SK-N-SH (cell line): Measurements from ENCODE around the gene BICC1. TPM values are rescaled to one million over a fixed set of nuclear protein-coding genes. Genes with fewer than 3 reads are reported as not detected.

Source experiments
- CTCF ChIA-PET: fragments of 300-600, 350-600 bp; formaldehyde crosslinking; extraction: SDS; loops from one replicate; lab custom pipeline; 2021; lab: Yijun Ruan, JAX
- POLR2A ChIA-PET: fragments of 350-600 bp; sonication (Branson Sonifier 250); formaldehyde crosslinking; extraction: SDS; loops from one replicate; lab custom pipeline; 2020; ENCODE audit warnings: antibody characterized with exemption, inconsistent platforms; lab: Yijun Ruan, JAX
- DNase-seq: peaks from one replicate; pipeline ENCODE4 v3.0.0; 2012
- H2AFZ ChIP-seq: fragments of 200-600 bp; sonication (generic); 2 replicates; pipeline ENCODE4 v1.8.1; 2016; ENCODE audit warnings: antibody characterized with exemption, mild to moderate bottlenecking, low read depth
- H3F3A ChIP-seq: fragments of 200-600 bp; sonication (generic); replicated peaks from 2 replicates; pipeline ENCODE3; 2016; ENCODE audit warnings: antibody characterized with exemption, mild to moderate bottlenecking; ENCODE audit not compliant: insufficient read depth
- H3K27ac ChIP-seq, 2 experiments: fragments of 200-500 bp in 1 of 2; fragments of 200-600 bp in 1 of 2; sonication (Bioruptor generic) in 1 of 2; sonication (generic), shearing (Covaris generic) in 1 of 2; 2 replicates each; pipeline versions ENCODE4 v1.5.1 to v1.6.1; 2014 to 2016; ENCODE audit warnings: low read depth in 2 of 2, inconsistent platforms in 1 of 2, low read length in 1 of 2, mild to moderate bottlenecking in 1 of 2, mixed read lengths in 1 of 2
- H3K27me3 ChIP-seq: fragments of 200-600 bp; sonication (generic), shearing (Covaris generic); 2 replicates; pipeline ENCODE4 v1.6.1; 2016; ENCODE audit warnings: mixed run types; ENCODE audit not compliant: insufficient read depth
- H3K36me3 ChIP-seq, 2 experiments: fragments of 200-500 bp in 1 of 2; fragments of 200-600 bp in 1 of 2; sonication (Bioruptor generic) in 1 of 2; sonication (generic) in 1 of 2; replicated peaks in 1 of 2; 2 replicates each; pipeline versions ENCODE3 to v1.5.1; 2014 to 2016; ENCODE audit warnings: low read length in 1 of 2, mild to moderate bottlenecking in 1 of 2; ENCODE audit not compliant: insufficient read depth in 2 of 2, control insufficient read depth in 1 of 2
- H3K4me1 ChIP-seq, 2 experiments: fragments of 200-500 bp in 1 of 2; fragments of 200-600 bp in 1 of 2; sonication (Bioruptor generic) in 1 of 2; sonication (generic), shearing (Covaris generic) in 1 of 2; 2 replicates each; pipeline versions ENCODE4 v1.5.1 to v1.6.1; 2014 to 2016; ENCODE audit warnings: low read depth in 1 of 2, low read length in 1 of 2, mixed run types in 1 of 2; ENCODE audit not compliant: insufficient read depth in 2 of 2, control insufficient read depth in 1 of 2
- H3K4me2 ChIP-seq: fragments of 200-600 bp; sonication (generic), shearing (Covaris generic); 2 replicates; pipeline ENCODE4 v1.6.1; 2017; ENCODE audit warnings: mixed run types
- H3K4me3 ChIP-seq, 2 experiments: fragments of 200-500 bp in 1 of 2; fragments of 200-600 bp in 1 of 2; sonication (Bioruptor generic) in 1 of 2; sonication (generic), shearing (Covaris generic) in 1 of 2; 2 replicates each; pipeline versions ENCODE4 v1.5.1 to v1.8.1; 2014 to 2016; ENCODE audit warnings: low read depth in 2 of 2, inconsistent platforms in 1 of 2, low read length in 1 of 2, mild to moderate bottlenecking in 1 of 2, mixed read lengths in 1 of 2, moderate library complexity in 1 of 2
- H3K79me2 ChIP-seq: fragments of 200-600 bp; sonication (generic); 2 replicates; pipeline ENCODE4 v1.8.1; 2017; ENCODE audit warnings: mild to moderate bottlenecking; ENCODE audit not compliant: insufficient read depth
- H3K9ac ChIP-seq: fragments of 200-600 bp; sonication (generic); 2 replicates; pipeline ENCODE4 v1.6.1; 2017; ENCODE audit warnings: mixed run types
- H3K9me2 ChIP-seq: fragments of 200-600 bp; sonication (generic); 2 replicates; pipeline ENCODE4 v1.6.1; 2017; ENCODE audit warnings: mixed run types
- H3K9me3 ChIP-seq: fragments of 200-600 bp; sonication (generic); 2 replicates; pipeline ENCODE4 v1.6.1; 2017; ENCODE audit warnings: mixed run types, mild to moderate bottlenecking, moderate library complexity
- H4K20me1 ChIP-seq: fragments of 200-600 bp; sonication (generic); 2 replicates; pipeline ENCODE4 v1.6.1; 2017; ENCODE audit warnings: mild to moderate bottlenecking, mixed run types; ENCODE audit not compliant: insufficient read depth
- CTCF ChIP-seq: fragments of 200-600 bp; sonication (generic); IDR thresholded peaks from 2 replicates; pipeline ENCODE4 v1.6.1; 2017; ENCODE audit warnings: antibody characterized with exemption, mild to moderate bottlenecking, moderate library complexity
- EP300 ChIP-seq, 2 experiments: IDR thresholded peaks; 2 replicates each; pipeline versions ENCODE4 v1.4.0 to v1.6.1; 2012; ENCODE audit warnings: borderline replicate concordance in 1 of 2, low read depth in 1 of 2, low read length in 1 of 2
- FOSL2 ChIP-seq: IDR thresholded peaks from 2 replicates; pipeline ENCODE4 v1.4.0; 2012; ENCODE audit warnings: low read depth, mild to moderate bottlenecking, moderate library complexity, borderline replicate concordance
- IRF3 ChIP-seq: fragments of 150-350 bp; IDR thresholded peaks from 2 replicates; pipeline ENCODE4 v1.6.1; 2016; ENCODE audit warnings: mild to moderate bottlenecking, low read depth, low read length
- NFIC ChIP-seq: IDR thresholded peaks from 2 replicates; pipeline ENCODE4 v1.4.0; 2012; ENCODE audit warnings: borderline replicate concordance
- NRF1 ChIP-seq: IDR thresholded peaks from 2 replicates; pipeline ENCODE4 v1.6.1; 2012; ENCODE audit warnings: low read depth, mild to moderate bottlenecking, low read length
- POLR2AphosphoS5 ChIP-seq: IDR thresholded peaks from 2 replicates; pipeline ENCODE4 v1.6.1; 2012; ENCODE audit warnings: low read depth, low read length
- RCOR1 ChIP-seq: fragments of 150-350 bp; IDR thresholded peaks from 2 replicates; pipeline ENCODE4 v1.6.1; 2017; ENCODE audit warnings: antibody characterized with exemption, low read length
- SMC3 ChIP-seq: IDR thresholded peaks from 2 replicates; pipeline ENCODE4 v1.6.1; 2012; ENCODE audit warnings: low read depth, low read length, improper control_type of control experiment
- TCF12 ChIP-seq: IDR thresholded peaks from 2 replicates; pipeline ENCODE4 v1.4.0; 2012
- TEAD4 ChIP-seq: IDR thresholded peaks from 2 replicates; pipeline ENCODE4 v1.4.0; 2012; ENCODE audit warnings: mild to moderate bottlenecking, borderline replicate concordance; ENCODE audit not compliant: insufficient read depth
- YY1 ChIP-seq: IDR thresholded peaks from 2 replicates; pipeline ENCODE4 v1.4.0; 2012; ENCODE audit warnings: low read depth, mild to moderate bottlenecking
- WGBS: methylation state at CpG from one replicate; pipeline ENCODE4 v1.1.6; 2017; ENCODE audit warnings: low lambda C conversion rate; 5-methylcytosine and 5-hydroxymethylcytosine counted together
- polyA plus RNA-seq, 3 experiments: library from polyadenylated mRNA; depleted of rRNA; stranded (reverse); fragments of >200 nt; gene quantifications; 2 replicates each; pipeline ENCODE4 v1.2.3, GENCODE V29; 2012
- TF ChIP-seq, protein P1 (sequence below): IDR thresholded peaks from 2 replicates; pipeline ENCODE4 v1.4.0; 2012; ENCODE audit warnings: low read depth, borderline replicate concordance
- TF ChIP-seq, protein P2 (sequence below): IDR thresholded peaks from 2 replicates; pipeline ENCODE4 v1.6.1; 2012; ENCODE audit warnings: mild to moderate bottlenecking, low read depth, low read length, moderate library complexity
- TF ChIP-seq, protein P3 (sequence below): fragments of 150-350 bp; IDR thresholded peaks from 2 replicates; pipeline ENCODE4 v1.6.1; 2017; ENCODE audit warnings: antibody characterized with exemption, low read length, low read depth, borderline replicate concordance

The BICC1 gene
- polyA plus RNA-seq, 1 of the 3 experiments (the other 2 are of a cell fraction) = 1.5 TPM

DNA sequence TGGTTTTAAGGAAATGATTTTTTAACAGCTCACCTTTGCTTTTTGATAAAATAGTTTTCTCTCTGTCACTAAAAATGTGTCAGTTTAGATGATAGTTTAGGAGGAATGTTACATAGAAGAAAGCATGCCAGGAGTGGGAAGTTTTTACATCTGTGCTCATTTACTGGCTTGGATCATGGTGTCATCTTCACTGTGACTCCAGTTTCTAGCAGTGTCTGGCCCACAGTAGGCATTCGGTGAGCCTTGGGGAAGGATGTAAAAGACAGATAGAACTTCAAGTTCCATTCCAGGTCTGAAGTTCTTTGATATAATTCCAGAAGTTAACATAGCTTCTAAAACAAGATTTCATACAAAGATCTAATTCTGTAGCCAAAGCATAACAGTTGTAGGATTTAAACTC lies 259.2 kb downstream of the BICC1 start:
- no peak overlapping the region for H3K4me3 ChIP-seq
- no peaks in the 10 kb centered on the region for H4K20me1 ChIP-seq
- peaks cover 0 to 8% of the 10 kb centered on the region in 2 experiments for H3K36me3 ChIP-seq
- CTCF ChIA-PET = interaction anchor here (0.7 kb wide), 1 partner anchor 851 kb away, joined by 3 read pairs; no protein-coding TSS in a partner anchor
- TF ChIP-seq SMC3 (no peak), NRF1 (no peak), RCOR1 (no peak), NFIC (no peak), CTCF (no peak), YY1 (no peak)
- TF ChIP-seq, protein P1, sequence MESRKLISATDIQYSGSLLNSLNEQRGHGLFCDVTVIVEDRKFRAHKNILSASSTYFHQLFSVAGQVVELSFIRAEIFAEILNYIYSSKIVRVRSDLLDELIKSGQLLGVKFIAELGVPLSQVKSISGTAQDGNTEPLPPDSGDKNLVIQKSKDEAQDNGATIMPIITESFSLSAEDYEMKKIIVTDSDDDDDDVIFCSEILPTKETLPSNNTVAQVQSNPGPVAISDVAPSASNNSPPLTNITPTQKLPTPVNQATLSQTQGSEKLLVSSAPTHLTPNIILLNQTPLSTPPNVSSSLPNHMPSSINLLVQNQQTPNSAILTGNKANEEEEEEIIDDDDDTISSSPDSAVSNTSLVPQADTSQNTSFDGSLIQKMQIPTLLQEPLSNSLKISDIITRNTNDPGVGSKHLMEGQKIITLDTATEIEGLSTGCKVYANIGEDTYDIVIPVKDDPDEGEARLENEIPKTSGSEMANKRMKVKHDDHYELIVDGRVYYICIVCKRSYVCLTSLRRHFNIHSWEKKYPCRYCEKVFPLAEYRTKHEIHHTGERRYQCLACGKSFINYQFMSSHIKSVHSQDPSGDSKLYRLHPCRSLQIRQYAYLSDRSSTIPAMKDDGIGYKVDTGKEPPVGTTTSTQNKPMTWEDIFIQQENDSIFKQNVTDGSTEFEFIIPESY = no peak
- TF ChIP-seq, protein P2, sequence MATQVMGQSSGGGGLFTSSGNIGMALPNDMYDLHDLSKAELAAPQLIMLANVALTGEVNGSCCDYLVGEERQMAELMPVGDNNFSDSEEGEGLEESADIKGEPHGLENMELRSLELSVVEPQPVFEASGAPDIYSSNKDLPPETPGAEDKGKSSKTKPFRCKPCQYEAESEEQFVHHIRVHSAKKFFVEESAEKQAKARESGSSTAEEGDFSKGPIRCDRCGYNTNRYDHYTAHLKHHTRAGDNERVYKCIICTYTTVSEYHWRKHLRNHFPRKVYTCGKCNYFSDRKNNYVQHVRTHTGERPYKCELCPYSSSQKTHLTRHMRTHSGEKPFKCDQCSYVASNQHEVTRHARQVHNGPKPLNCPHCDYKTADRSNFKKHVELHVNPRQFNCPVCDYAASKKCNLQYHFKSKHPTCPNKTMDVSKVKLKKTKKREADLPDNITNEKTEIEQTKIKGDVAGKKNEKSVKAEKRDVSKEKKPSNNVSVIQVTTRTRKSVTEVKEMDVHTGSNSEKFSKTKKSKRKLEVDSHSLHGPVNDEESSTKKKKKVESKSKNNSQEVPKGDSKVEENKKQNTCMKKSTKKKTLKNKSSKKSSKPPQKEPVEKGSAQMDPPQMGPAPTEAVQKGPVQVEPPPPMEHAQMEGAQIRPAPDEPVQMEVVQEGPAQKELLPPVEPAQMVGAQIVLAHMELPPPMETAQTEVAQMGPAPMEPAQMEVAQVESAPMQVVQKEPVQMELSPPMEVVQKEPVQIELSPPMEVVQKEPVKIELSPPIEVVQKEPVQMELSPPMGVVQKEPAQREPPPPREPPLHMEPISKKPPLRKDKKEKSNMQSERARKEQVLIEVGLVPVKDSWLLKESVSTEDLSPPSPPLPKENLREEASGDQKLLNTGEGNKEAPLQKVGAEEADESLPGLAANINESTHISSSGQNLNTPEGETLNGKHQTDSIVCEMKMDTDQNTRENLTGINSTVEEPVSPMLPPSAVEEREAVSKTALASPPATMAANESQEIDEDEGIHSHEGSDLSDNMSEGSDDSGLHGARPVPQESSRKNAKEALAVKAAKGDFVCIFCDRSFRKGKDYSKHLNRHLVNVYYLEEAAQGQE = no peak
- no peak overlapping the region for H3K4me2 ChIP-seq
- H3K4me1 ChIP-seq = peaks cover 9 to 16% of the 10 kb centered on the region in 2 experiments
- H3F3A ChIP-seq = peaks cover 6% of the 10 kb centered on the region
- H3K27ac ChIP-seq = no peak overlapping the region
- no peak overlapping the region; the same call in 1 of the 2 replicates for H2AFZ ChIP-seq
- H3K79me2 ChIP-seq = no peaks in the 10 kb centered on the region
- DNase-seq = no peak
- no peak overlapping the region for H3K9ac ChIP-seq
- peaks cover 3% of the 10 kb centered on the region; the same call in 1 of the 2 replicates for H3K9me2 ChIP-seq
- H3K27me3 ChIP-seq = no peaks in the 10 kb centered on the region
- no peaks in the 10 kb centered on the region for H3K9me3 ChIP-seq
- POLR2A ChIA-PET = no interaction called here
- 93% methylated on average over 1 of the region's 1 CpG for WGBS

- peaks cover 6% of the 10 kb centered on the region for H3F3A ChIP-seq
- ChIA-PET POLR2A (no interaction called here), CTCF (no interaction called here)
- no peak for DNase-seq
- H3K27me3 ChIP-seq = no peaks in the 10 kb centered on the region
- no peaks in the 10 kb centered on the region for H3K9me3 ChIP-seq
- no peaks in the 10 kb centered on the region for H3K79me2 ChIP-seq
- H3K4me2 ChIP-seq = no peak overlapping the region
- 98% methylated on average over 3 of the region's 3 CpGs for WGBS
- H2AFZ ChIP-seq = no peak overlapping the region
- H3K4me3 ChIP-seq = no peak overlapping the region
- peaks cover 0 to 3% of the 10 kb centered on the region in 2 experiments for H3K36me3 ChIP-seq
- no peaks in the 10 kb centered on the region for H4K20me1 ChIP-seq
- no peak overlapping the region for H3K9ac ChIP-seq
- H3K9me2 ChIP-seq = peaks cover 3% of the 10 kb centered on the region; the same call in 1 of the 2 replicates
- H3K4me1 ChIP-seq = peaks cover 15 to 23% of the 10 kb centered on the region in 2 experiments
- H3K27ac ChIP-seq = no peak overlapping the region
- no peak for TF ChIP-seq TEAD4
- no peak for TF ChIP-seq TCF12
- TF ChIP-seq, protein P3, sequence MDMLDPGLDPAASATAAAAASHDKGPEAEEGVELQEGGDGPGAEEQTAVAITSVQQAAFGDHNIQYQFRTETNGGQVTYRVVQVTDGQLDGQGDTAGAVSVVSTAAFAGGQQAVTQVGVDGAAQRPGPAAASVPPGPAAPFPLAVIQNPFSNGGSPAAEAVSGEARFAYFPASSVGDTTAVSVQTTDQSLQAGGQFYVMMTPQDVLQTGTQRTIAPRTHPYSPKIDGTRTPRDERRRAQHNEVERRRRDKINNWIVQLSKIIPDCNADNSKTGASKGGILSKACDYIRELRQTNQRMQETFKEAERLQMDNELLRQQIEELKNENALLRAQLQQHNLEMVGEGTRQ = no peak
- TF ChIP-seq, protein P1 = no peak
- no peak for TF ChIP-seq POLR2AphosphoS5
- TF ChIP-seq EP300 (IDR thresholded peaks at IDR 0.05; ENCODE audit: borderline replicate concordance in 1 of 2, low read depth in 1 of 2, low read length in 1 of 2) = no peak
- no peak for TF ChIP-seq IRF3
- no peak for TF ChIP-seq FOSL2
These were observed 260.1 kb downstream of the BICC1 start for GRCh38 chr10:58772758-58773157.
